Measurements from ENCODE around the gene MRPS23. TPM values are rescaled to one million over a fixed set of nuclear protein-coding genes. Genes with fewer than 3 reads are reported as not detected.

MRPS23 gene
- total and polyA plus RNA-seq, 2 of the 13 experiments (the other 11 are each of a cell fraction or from before 2014, with no cell fraction given), result 63.2 to 181 TPM

DNA sequence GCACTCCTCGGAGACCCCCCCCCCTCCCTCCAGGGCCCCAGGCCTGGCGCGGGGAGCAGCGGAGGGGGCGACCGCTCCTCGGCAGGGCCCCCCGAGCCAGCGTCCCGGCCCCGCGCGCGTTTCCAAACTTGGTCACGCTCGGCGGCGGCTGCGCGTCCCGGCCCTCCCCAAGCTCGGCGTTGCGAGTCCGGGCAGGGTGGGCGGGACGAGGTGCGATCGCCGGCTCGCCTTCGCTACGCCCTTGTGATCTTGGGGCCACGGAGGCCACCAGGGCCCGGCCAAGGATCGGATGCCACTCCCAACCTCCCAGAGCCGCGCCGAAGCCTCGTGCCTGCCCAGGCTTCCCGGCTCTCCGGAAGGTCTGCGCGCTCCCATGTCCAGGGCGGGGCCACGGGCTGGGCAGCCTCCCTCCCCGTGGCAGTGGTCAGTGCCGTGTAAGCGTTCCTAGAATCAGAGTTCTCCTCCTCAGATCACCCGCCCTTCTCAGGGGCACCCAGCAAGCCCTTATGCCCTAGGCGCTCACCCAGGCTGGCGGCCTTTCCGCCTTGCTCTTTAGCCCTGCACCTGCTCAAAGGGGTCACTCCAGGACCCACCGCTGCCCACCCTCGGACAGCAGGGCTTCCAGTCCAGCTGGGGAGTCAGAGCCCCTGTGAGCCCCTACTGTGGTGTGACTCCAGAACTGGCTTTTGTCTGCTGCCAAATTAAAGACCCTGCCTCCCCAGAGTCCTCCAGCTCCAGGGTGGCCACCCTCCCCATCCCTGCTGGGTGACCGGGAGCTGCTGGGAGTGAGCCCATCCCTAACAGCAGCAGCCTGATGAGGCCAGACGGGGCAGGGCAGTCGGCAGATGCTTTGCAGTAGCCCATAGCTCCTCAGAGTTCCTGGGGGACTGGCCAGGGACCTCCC lies 12.2 kb upstream of the MRPS23 start (continued):
- TF ChIP-seq, protein P1, sequence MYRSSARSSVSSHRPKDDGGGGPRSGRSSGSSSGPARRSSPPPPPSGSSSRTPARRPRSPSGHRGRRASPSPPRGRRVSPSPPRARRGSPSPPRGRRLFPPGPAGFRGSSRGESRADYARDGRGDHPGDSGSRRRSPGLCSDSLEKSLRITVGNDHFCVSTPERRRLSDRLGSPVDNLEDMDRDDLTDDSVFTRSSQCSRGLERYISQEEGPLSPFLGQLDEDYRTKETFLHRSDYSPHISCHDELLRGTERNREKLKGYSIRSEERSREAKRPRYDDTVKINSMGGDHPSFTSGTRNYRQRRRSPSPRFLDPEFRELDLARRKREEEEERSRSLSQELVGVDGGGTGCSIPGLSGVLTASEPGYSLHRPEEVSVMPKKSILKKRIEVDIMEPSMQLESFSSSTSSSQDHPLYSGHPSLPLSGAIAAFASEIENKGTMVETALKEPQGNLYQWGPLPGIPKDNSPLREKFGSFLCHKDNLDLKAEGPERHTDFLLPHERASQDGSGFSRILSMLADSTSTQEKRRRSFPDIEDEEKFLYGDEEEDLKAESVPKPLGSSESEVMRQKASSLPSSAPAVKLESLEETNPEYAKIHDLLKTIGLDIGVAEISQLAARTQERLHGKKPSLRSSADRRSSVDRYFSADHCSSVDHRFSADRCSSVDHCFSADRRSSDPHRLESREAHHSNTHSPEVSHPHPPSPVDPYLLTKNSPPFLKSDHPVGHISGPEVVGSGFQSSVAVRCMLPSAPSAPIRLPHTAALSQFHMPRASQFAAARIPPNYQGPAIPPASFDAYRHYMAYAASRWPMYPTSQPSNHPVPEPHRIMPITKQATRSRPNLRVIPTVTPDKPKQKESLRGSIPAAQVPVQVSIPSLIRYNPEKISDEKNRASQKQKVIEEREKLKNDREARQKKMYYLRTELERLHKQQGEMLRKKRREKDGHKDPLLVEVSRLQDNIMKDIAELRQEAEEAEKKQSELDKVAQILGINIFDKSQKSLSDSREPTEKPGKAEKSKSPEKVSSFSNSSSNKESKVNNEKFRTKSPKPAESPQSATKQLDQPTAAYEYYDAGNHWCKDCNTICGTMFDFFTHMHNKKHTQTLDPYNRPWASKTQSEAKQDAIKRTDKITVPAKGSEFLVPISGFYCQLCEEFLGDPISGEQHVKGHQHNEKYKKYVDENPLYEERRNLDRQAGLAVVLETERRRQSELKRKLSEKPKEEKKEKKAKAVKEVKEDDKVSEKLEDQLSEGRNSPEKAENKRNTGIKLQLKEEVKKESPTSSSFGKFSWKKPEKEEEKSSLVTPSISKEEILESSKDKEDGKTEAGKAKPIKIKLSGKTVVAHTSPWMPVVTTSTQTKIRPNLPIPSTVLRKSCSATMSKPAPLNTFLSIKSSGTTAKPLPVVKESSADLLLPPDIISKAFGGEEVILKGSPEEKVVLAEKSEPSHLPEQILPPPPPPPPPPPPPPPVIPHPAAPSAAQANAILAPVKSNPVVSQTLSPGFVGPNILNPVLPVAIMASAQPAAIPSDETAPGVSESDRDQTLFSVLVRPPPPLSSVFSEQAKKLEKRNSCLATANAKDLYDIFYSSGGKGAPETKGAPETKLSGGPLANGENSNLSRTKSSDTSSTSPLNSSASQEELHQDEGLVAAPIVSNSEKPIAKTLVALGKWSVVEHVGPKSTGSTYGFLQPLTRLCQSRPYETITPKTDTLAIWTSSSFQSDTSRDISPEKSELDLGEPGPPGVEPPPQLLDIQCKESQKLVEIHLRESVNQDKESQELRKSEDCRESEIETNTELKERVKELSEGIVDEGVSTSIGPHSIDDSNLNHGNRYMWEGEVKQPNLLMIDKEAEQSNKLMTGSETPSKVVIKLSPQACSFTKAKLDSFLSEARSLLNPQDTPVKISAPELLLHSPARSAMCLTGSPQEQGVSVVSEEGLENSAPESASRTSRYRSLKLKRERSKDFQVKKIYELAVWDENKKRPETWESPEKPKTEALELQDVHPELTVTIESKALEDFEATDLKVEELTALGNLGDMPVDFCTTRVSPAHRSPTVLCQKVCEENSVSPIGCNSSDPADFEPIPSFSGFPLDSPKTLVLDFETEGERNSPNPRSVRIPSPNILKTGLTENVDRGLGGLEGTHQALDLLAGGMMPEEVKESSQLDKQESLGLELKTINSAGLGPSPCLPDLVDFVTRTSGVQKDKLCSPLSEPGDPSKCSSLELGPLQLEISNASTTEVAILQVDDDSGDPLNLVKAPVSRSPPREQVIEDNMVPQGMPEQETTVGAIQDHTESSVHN (CRISPR knock-in tag; IDR thresholded peaks at IDR 0.05), result peak; percentile 69; the same call in 1 of the 2 replicates
- TF ChIP-seq MTA3 (CRISPR knock-in tag; IDR thresholded peaks at IDR 0.05) (no peak), CCDC6 (CRISPR knock-in tag; IDR thresholded peaks at IDR 0.05) (peak; percentile 21; the same call in 1 of the 2 replicates), ZNF614 (CRISPR knock-in tag; IDR thresholded peaks at IDR 0.05; ENCODE audit: borderline replicate concordance) (peak; percentile 72), KLF12 (CRISPR knock-in tag; IDR thresholded peaks at IDR 0.05; ENCODE audit: borderline replicate concordance) (peak; percentile 97), DPF2 (CRISPR knock-in tag; IDR thresholded peaks at IDR 0.05; ENCODE audit: borderline replicate concordance, low read depth) (peak; percentile 73), ZNF350 (CRISPR knock-in tag; IDR thresholded peaks at IDR 0.05; ENCODE audit: borderline replicate concordance, low read depth) (peak; percentile 49), ZNF225 (CRISPR knock-in tag; IDR thresholded peaks at IDR 0.05) (no peak), SETDB1 (CRISPR knock-in tag; IDR thresholded peaks at IDR 0.05; ENCODE audit: borderline replicate concordance) (no peak), CHD4 (IDR thresholded peaks at IDR 0.05; ENCODE audit: borderline replicate concordance, low read length) (peak; percentile 78), CAMTA2 (CRISPR knock-in tag; IDR thresholded peaks at IDR 0.05; ENCODE audit: borderline replicate concordance) (no peak), U2AF2 (IDR thresholded peaks at IDR 0.05; ENCODE audit: low read depth, low read length) (no peak), ZNF567 (CRISPR knock-in tag; IDR thresholded peaks at IDR 0.05; ENCODE audit: borderline replicate concordance) (no peak), STAG1 (CRISPR knock-in tag; IDR thresholded peaks at IDR 0.05) (peak; percentile 28)
- TF ChIP-seq, protein P2, sequence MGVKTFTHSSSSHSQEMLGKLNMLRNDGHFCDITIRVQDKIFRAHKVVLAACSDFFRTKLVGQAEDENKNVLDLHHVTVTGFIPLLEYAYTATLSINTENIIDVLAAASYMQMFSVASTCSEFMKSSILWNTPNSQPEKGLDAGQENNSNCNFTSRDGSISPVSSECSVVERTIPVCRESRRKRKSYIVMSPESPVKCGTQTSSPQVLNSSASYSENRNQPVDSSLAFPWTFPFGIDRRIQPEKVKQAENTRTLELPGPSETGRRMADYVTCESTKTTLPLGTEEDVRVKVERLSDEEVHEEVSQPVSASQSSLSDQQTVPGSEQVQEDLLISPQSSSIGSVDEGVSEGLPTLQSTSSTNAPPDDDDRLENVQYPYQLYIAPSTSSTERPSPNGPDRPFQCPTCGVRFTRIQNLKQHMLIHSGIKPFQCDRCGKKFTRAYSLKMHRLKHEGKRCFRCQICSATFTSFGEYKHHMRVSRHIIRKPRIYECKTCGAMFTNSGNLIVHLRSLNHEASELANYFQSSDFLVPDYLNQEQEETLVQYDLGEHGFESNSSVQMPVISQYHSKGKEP (CRISPR knock-in tag; IDR thresholded peaks at IDR 0.05), result no peak
- TF ChIP-seq, protein P3, sequence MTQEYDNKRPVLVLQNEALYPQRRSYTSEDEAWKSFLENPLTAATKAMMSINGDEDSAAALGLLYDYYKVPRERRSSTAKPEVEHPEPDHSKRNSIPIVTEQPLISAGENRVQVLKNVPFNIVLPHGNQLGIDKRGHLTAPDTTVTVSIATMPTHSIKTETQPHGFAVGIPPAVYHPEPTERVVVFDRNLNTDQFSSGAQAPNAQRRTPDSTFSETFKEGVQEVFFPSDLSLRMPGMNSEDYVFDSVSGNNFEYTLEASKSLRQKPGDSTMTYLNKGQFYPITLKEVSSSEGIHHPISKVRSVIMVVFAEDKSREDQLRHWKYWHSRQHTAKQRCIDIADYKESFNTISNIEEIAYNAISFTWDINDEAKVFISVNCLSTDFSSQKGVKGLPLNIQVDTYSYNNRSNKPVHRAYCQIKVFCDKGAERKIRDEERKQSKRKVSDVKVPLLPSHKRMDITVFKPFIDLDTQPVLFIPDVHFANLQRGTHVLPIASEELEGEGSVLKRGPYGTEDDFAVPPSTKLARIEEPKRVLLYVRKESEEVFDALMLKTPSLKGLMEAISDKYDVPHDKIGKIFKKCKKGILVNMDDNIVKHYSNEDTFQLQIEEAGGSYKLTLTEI (CRISPR knock-in tag; conservative IDR thresholded peaks at IDR 0.05), result no peak

All from HepG2 (cell line).